Chondrocyte (in vitro differentiated cells): ENCODE measurements around the gene IFNK. TPM values are rescaled to one million over a fixed set of nuclear protein-coding genes. Genes with fewer than 3 reads are reported as not detected.

Experiments used
- DNase-seq: peaks from one replicate; pipeline ENCODE4 v3.0.0; 2021; ENCODE audit warnings: mixed read lengths, low spot score
- H3K27ac Mint-ChIP-seq: one replicate; pipeline ENCODE4 v1.8.0; 2021; ENCODE audit warnings: mild to moderate bottlenecking, moderate library complexity, mixed read lengths; ENCODE audit not compliant: unreplicated experiment
- H3K27me3 Mint-ChIP-seq: 2 replicates; pipeline ENCODE4 v1.8.0; 2021; ENCODE audit warnings: low read depth, mixed read lengths
- H3K36me3 Mint-ChIP-seq: 2 replicates; pipeline ENCODE4 v1.8.0; 2021; ENCODE audit warnings: low read depth, mixed read lengths
- H3K4me1 Mint-ChIP-seq: 2 replicates; pipeline ENCODE4 v1.8.0; 2021; ENCODE audit warnings: low read depth, mild to moderate bottlenecking, mixed read lengths
- H3K4me3 Mint-ChIP-seq: one replicate; pipeline ENCODE4 v1.8.0; 2021; ENCODE audit warnings: mild to moderate bottlenecking, moderate library complexity, mixed read lengths; ENCODE audit not compliant: unreplicated experiment
- H3K9me3 Mint-ChIP-seq: 2 replicates; pipeline ENCODE4 v1.8.0; 2021; ENCODE audit warnings: low read depth, mixed read lengths
- CTCF ChIP-seq: fragments of 200-600 bp; sonication (generic); IDR thresholded peaks from 2 replicates; pipeline ENCODE4 v1.5.0; 2021; ENCODE audit warnings: antibody characterized with exemption, mild to moderate bottlenecking, moderate library complexity
- total RNA-seq: library from RNA; stranded (reverse); gene quantifications from 3 replicates; pipeline ENCODE4 v1.2.1, GENCODE V29; 2021

IFNK gene
- total RNA-seq, 1 donor from 2014 or later, result not detected

GRCh38 chr9:27489087-27489876 lies 34.8 kb upstream of the IFNK start:
- no peaks in the 10 kb centered on the region for H3K36me3 Mint-ChIP-seq
- H3K4me3 Mint-ChIP-seq, result no peak overlapping the region
- no peak overlapping the region for H3K27ac Mint-ChIP-seq
- DNase-seq, result no peak
- peaks cover 4% of the 10 kb centered on the region for H3K4me1 Mint-ChIP-seq
- no peak for TF ChIP-seq CTCF
- peaks cover 4% of the 10 kb centered on the region for H3K27me3 Mint-ChIP-seq
- no peaks in the 10 kb centered on the region for H3K9me3 Mint-ChIP-seq

- H3K27ac Mint-ChIP-seq, result no peak overlapping the region
- H3K36me3 Mint-ChIP-seq, result no peaks in the 10 kb centered on the region
- no peak for TF ChIP-seq CTCF
- H3K9me3 Mint-ChIP-seq, result no peaks in the 10 kb centered on the region
- peaks cover 4% of the 10 kb centered on the region for H3K4me1 Mint-ChIP-seq
- peaks cover 4% of the 10 kb centered on the region for H3K27me3 Mint-ChIP-seq
- H3K4me3 Mint-ChIP-seq, result no peak overlapping the region
- no peak for DNase-seq
These were observed 32.9 kb upstream of the IFNK start for GRCh38 chr9:27491154-27491553.

- Mint-ChIP-seq H3K27me3 (peaks cover 4% of the 10 kb centered on the region), H3K4me3 (no peak overlapping the region), H3K36me3 (no peaks in the 10 kb centered on the region), H3K4me1 (peaks cover 8% of the 10 kb centered on the region), H3K27ac (no peak overlapping the region), H3K9me3 (no peaks in the 10 kb centered on the region)
- no peak for TF ChIP-seq CTCF
- DNase-seq, result no peak
These were observed 28.5 kb upstream of the IFNK start for GRCh38 chr9:27495480-27496134.

- Mint-ChIP-seq H3K27ac (no peak overlapping the region), H3K4me3 (no peak overlapping the region), H3K27me3 (peaks cover 4% of the 10 kb centered on the region), H3K4me1 (peaks cover 6% of the 10 kb centered on the region), H3K36me3 (no peaks in the 10 kb centered on the region), H3K9me3 (no peaks in the 10 kb centered on the region)
- TF ChIP-seq CTCF, result no peak
- DNase-seq, result no peak
These were observed 28.0 kb upstream of the IFNK start for GRCh38 chr9:27496135-27496504.

- DNase-seq, result no peak
- Mint-ChIP-seq H3K9me3 (no peaks in the 10 kb centered on the region), H3K4me3 (no peak overlapping the region), H3K36me3 (no peaks in the 10 kb centered on the region), H3K27me3 (peaks cover 1% of the 10 kb centered on the region), H3K27ac (no peak overlapping the region), H3K4me1 (peaks cover 4% of the 10 kb centered on the region)
- TF ChIP-seq CTCF, result no peak
These were observed 26.1 kb upstream of the IFNK start for GRCh38 chr9:27497883-27498417.
